NCI-H2227 (cell line): ENCODE measurements around the gene TICAM1.
"Not testable (repeated sequence)": the region's sequence is repeated elsewhere in the genome, so short reads cannot be mapped to it uniquely, and the experiment has no call there.

Experiments
- DNase-seq: peaks from one replicate; lab custom pipeline; 2025; ENCODE audit not compliant: unreplicated experiment; lab: John Stamatoyannopoulos, UW

TICAM1 gene

DNA sequence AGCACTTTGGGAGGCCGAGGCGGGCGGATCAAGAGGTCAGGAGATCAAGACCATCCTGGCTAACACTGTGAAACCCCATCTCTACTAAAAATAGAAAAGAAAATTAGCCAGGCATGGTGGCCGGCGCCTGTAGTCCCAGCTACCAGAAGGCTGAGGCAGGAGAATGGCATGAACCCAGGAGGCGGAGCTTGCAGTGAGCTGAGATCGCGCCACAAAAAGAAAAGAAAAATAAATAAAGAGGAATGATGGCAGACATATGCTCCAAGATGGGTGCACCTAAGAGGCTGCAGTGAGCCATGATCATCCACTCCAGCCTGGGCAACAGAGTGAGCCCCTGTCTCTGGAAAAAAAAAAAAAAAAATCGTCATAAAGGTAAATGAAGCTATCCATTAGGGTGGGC, 14.5 kb upstream of the TICAM1 start:
- not testable (repeated sequence) for DNase-seq

DNA sequence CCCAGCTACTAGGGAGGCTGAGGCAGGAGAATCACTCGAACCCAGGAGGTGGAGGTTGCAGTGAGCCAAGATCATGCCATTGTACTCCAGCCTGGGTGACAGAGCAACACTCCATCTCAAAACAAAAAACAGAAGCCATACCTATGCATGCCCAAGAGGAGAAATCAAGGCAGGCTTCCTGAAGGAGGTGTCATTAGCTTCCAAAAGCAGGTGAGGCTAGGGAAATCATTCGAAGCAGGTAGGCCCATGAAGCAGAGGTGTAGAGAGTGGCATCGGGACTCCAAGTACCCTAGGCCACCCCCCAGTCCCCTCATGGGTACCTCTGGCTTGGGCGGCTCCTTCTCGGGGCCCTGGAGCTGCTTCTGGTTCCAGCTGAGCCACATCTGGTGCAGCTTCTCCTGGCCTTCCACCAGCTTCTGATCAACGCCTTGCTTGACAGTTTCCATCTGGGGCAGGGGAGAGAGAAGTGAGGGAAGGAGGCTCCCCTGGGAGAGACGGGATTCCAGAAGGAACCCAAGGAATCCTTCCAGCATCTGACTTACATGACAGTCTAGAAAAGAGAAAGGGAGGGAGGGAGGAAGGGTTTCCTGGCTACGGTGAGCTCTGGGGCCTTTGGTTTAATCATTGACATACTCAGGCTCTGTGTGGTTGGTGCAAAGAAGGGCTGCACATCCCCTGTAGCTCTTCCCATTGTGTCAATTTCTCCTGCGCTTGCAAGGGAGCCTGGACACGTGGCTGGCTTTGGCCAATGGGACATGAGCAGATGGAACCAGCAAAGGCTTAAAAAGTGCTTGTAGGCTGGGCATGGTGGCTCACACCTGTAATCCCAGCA, 13.1 kb upstream of the TICAM1 start:
- DNase-seq: no peak

DNA sequence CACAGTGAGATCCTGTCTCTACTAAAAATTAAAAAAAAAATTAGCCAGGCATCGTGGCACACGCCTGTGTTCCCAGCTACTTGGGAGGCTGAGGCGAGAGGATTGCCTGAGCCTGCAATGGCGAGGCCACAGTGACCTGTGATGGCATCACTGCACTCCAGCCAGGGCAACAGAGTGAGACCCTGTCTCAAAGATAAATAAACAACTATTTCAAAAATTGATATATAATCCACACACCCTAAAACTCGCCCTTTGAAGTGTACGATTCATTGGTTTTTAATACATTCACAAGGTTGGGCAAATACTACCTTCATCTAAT, 12.1 kb upstream of the TICAM1 start:
- no peak for DNase-seq

DNA sequence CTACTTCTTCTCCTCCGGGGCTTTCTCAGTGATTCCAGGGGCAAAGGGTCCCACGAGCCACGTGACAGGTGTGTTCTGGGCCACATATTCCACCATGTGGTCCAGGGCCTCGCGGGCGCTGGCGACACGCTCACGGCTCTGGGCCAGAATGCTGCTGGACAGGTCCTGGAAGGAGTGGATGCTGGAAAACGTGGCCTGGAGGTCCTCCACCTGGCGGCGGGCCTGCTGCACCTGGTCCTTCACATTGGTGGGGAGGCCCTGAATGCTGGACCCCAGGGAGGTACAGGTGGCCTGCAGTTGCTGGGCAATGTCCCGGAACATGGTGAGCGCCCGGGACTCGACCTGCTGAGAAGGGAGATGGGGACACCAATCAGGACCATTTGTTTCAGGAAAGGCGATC, 7.7 kb upstream of the TICAM1 start:
- no peak for DNase-seq

DNA sequence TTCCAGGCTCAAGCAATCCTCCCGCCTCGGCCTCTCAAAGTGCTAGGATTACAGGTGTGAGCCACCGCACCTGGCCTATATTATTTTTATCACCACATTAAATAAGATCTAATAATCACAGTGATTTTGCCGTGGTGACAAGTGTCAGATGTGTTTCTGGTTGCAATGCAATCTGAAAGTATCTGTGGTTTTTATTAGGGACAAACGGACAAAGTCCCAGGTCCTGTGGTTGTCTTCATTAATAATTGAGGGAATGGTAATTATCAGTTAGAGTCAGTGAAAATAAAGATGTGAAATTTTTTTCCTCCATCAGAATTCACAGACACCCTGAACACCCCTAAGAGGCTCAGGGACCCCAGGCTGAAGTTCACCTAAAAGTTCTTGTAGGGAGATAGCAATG, 1.3 kb upstream of the TICAM1 start:
- DNase-seq: no peak

DNA sequence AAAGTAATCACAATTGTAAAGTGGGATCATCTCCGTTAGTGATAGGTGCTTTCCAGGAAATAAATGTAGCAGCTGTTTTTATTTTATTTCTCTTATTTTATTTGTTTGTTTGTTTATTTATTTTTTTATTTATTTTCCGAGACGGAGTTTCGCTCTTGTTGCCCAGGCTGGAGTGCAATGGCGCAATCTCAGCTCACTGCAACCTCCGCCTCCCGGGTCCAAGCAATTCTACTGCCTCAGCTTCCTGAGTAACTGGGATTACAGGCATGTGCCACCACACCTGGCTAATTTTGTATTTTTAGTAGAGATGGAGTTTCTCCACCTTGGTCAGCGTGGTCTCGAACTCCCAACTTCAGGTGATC, 448 bp upstream of the TICAM1 start:
- DNase-seq: not testable (repeated sequence)

DNA sequence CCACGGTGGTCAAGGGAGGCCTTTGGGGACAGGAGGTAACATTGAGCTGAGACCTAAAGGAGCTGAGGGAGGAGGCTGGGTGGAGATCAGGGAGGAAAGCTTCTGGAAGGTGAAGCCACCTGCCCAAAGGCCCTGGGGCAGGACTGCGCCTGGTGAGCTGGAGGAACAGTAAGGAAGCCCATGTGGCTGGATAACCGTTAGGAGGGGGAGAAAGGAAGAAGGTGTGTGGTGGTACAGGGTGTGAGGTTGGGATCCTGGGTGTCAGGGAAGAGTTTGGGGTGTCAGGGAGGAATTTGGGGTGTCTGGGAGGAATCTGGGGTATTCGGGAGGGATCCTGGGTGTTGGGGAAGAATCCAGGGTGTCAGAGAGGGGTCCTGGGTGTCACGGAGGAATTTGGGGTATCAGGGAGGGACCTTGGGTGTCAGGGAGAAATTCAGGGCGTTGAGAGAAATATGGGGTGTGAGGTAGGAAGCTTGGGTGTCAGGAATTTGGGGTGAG, 695 bp downstream of the TICAM1 start:
- DNase-seq: no peak

DNA sequence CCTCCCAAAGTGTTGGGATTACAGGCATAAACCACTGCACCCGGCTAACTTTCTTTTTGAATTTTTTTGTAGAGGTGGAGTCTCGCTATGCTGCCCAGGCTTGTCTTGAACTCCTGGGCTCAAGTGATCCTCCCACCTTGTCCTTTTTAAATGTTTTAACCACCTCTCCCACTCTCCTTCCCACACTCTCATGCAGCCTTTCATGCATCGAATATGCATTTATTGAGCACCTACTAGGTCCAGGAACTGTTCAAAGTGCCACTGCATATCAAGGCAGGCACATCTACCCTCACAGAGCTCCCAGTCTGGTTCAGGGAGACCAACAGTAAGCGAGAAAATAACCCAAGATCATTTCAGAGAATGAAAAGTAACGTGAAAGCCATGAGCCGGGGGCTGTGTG, 1.2 kb downstream of the TICAM1 start:
- no peak for DNase-seq

DNA sequence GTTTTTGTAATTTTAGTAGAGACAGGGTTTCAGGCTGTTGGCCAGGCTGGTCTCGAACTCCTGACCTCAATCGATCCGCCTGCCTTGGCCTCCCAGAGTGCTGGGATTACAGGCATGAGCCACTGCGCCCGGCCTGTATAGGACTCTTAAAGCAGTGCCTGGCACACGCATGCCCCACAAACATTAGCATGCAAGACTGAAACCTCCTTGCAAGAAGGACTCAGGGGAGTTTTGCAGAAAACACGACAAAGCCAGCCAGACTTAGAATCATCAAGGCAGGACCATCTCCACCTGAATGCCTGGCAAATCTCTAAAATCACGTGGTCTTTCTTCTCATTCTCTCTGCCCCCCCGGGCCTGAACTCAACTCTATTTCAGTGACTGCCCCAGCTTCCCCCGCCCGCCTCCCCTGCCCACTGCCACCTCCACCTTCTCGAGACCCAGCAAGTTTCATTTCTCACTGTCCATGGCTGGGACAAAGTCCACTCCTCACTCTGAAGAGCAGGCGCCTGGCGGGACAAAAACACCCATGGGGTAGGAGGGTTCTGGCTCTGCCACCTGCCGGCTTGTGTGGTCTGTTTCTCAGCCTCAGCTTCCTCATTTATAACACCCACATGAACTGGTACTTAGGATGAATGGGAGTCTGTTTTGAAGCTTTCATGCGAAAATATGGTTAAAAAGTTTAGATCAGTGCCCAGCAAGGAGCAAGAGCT, 2.4 kb downstream of the TICAM1 start:
- DNase-seq: no peak

DNA sequence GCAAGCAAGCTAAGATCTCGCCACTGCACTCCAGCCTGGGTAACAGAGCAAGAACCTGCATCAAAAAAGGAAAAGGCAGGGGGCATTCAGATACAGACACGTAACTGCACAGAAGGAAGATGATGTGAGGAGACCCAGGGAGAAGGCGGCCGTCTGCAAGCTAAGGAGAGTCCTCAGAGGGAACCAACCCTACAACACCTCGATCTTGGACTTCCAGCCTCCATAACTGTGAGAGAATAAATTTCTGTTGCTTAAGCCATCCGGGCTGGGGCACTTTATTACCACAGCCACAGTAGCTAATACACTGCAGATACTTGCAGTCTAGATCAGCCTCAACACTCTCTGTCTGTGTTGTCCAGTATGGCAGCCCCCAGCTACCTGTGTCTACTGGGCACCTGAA, 7.9 kb downstream of the TICAM1 start:
- DNase-seq: no peak

DNA sequence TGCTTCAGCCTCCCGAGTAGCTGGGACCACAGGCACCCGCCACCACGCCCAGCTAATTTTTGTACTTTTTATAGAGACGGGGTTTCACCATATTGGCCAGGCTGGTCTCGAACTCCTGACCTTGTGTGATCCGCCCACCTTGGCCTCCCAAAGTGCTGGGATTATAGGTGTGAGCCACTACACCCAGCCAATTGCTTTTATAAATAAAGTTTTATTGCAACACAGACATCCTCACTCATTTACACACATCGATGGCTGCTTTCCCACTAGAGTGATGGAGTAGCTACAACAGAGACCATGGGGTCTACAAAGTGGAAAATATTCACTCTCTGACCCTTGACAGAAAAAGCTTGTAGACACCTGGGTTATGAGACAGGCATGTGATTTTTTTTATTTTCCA, 9.2 kb downstream of the TICAM1 start:
- not testable (repeated sequence) for DNase-seq

DNA sequence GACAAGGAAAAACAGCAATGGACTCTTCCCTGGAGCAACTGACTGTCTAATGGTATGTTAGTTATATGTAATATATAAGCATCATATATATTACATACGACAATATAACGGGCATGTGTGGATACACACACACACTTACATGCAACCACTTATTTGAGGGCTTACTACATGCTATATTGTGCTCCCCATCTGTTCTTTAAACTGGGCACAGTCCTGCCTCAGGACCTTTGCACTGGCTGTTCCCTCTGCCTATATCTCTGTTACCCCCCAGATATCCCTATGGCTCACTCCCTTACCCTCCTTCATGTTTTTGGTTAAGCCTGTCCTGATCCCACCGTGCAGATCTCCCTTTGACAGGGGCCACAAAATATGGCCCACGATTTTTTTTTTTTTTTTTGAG, 10.2 kb downstream of the TICAM1 start:
- DNase-seq: no peak

DNA sequence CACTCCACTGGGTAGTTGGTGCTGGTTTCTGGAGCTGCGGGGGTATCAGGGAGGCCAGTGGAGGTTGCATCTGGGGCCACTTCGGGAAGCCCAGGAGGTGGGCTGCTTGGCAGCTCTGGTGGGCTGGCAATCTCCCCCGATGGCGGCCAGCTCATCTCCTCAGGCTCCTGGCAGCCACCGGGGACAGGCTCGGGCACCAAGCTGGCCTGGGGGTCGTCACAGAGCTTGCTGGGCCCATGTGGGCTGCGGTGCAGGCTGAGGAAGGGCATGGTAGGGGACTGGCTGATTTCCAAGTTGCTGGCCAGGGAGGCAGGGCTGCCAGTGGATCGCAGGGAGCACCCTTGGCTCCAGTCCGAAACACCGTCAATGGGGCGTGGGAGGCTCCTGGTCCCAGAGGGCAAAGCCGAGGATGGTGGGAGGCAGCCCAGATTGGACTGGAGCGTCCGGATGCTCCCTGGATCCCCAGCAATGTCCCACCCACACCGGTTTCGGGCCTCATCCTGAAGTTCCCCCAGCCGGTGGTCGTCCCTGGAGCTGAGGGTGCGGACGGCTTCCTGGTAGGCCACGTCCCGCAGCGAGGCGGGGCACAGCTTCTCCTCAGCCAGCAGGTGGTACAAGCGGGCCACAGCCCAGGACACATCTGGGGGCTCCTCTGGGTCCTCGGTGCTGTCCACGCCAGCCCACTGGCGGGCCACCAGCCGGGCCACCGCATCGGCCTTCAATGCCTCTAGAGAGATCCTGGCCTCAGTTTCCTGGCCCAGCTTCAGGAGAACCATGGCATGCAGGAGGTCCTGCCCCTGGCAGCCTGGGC, 13.8 kb downstream of the TICAM1 start:
- DNase-seq: no peak

DNA sequence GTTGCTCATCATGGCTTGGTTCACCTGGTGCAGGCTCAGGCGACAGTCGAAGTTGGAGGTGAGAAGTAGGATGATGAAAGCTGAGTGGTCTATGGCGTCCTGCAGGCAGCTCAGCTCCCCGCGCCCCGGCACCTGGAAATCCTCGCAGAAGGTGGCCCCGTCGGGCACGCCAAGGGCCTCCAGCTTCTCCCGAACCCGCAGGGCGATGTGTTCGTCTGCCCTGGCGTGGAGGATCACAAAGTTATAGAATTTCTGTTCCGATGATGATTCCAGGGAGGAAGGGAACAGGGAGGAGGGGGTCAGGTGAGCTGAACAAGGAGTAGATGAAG, 14.6 kb downstream of the TICAM1 start:
- DNase-seq: no peak

DNA sequence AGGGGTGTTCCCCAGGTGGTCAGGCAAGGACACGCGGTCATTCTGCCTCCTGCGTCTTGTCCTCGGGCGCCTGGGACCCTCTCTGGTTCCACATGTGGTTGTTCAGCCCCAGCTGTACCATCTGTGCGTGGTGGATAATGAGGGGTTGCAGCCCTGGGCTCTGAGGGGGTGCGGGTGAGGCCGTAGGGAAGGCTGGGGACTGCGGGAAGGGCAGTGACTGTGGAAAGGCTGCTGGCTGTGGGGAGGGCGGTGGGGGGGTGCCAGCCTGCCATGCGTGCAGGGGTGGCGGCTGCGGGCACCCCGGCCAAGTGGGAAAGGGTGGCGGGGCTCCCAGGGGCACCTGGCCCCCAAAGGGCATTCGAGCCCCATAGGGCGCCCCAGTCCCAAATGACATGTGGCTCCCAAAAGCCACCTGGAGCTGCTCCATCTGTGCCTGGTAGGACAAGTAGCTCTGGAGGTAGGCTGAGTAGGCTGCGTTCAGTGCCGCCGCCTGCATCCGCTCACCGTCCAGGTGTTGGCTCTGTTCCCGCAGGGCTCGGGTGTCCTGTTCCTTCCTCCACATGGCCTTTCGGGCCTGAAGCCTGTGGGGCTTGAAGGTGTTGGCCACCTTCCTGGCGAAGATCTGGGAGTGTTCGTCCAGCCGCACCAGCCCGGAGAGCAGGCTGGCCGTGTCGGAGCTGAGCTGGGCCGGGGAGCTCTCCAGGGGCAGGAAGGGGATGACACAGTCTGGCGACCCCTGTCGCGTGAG, 15.1 kb downstream of the TICAM1 start:
- DNase-seq: no peak

DNA sequence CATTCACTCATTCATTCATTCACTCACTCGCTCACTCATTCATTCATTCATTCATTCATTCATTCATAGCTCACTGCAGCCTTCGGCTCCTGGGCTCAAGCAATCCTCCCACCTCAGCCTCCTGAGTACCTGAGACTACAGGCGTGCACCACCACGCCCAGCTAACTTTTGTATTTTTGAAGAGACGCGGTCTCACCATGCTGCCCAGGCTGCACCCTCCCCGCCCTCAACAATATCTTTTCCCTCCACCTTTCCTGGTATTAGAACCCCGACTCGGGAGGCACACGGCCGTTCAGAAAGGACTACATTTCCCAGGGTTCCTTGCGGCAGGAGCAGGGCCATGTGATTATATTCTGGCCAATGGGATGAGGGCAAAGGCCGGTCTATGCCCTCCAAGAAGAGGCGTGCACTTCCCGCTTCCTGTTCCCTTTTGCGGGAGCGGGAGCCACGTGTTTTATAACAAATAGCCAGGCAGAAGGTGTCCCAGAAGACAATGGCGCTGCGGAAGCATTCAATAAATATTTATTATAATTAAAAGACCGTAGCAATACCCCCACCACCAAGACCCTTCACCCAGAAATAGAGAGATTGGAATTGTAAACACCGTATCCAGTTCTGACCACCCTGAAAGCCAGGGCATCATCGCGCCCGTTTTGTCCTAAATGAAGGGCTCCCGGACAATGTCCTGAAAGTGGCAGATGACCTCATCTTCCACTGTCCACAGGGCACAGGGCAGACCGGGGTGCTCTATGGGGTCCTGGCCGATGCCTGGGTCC, 15.9 kb downstream of the TICAM1 start:
- peak; percentile 89 for DNase-seq

DNA sequence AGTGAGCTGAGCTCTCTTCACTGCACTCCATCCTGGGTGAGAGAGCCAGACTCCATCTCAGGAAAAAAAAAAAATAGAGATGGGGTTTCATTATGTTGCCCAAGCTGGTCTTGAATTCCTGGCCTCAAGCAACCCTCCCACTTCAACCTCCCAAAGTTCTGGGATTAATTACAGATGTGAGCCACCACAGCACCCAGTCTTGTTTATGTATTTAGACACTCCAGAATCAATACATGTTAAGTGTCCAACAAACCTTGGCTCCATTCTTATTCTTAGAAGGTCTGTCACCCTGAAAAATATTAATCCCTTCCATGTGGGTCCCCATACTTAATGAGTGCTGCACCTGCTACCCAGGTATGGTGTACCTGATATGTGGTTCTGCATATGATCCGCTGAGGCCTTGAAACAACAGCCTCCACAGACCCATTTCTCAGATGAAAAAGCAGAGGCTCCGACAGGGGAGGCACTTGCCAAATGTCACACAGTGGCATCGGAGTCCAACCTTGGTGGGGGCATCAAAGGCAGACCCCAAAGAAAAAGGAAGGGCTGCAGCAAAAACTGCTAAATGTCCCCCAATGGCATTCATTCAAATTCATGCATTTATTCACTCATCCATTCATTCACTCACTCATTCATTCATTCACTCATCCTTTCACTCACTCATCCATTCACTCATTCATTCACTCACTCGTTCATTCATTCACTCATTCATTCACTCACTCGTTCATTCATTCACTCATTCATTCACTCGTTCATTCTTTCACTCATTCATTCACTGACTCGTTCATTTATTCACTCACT, 16.7 kb downstream of the TICAM1 start:
- DNase-seq: no peak

DNA sequence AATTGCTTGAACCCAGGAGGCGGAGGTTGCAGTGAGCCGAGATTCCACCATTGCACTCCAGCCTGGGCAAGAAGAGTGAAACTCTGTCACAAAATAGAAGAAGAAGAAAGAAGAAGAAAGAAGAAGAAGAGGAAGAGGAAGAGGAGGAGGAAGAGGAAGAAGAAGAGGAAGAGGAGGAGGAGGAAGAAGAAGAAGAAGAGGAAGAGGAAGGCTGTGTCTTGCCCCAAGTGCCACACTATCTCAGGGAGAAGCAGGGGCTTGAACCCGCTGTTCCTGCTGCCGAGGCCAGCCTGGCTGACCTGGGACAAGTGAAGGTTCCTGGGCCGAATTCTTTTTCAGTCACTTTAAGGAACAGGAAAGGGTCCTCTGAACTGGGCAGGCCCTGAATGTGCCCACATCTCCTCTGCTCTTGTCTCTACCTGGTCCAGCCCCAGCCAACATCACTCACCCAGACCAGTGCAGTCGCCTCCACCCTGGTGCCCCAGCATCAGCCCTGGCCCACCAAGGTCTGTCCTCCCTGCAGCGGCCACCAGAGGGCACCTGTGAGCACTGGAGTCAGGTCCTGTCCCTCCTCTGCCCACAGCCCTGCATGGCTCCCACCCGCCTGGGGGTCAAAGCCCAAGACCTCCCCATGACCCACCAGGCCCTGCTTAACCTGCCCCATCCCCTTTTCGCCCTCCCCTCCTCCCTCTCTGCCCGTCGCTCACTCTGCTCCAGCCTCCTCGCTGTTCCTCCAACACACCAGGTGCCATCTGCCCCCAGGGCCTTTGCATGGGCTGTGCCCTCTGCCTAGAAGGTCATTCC, 20.0 kb downstream of the TICAM1 start:
- DNase-seq: peak; percentile 69

DNA sequence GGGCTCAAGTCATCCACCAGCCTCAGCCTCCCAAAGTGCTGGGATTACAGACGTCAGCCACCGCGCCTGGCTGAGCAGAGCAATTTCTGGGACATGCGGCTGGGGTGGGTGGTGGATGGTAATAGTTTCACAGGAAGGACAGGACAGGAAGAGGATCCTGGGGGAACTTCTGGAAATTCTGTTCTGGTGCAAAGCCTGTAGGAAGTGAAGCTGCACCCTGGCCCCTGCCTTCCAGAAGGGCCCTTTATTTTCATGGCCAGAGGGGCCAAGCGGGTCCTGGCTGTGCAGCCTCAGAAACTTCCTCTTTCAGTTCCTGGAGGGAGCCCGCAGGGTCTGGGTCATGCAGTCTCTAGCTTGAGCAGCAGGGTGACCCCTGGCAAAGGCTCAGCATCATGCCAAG, 24.3 kb downstream of the TICAM1 start:
- DNase-seq: no peak
